Measurements from ENCODE around the gene GSTM5.

- TF ChIP-seq CTCF (IDR thresholded peaks at IDR 0.05) (no peak), POLR2A (IDR thresholded peaks at IDR 0.05) (no peak)
Measured at GRCh38 chr1:109689844-109690405, 22.1 kb upstream of the GSTM5 start.

All from body of pancreas (tissue), 4 donors.